GM18511 (cell line): ENCODE measurements around the gene VPS50.
A peak's percentile ranks its signal among the peaks of the same experiment; 100 is the strongest.

Source experiments
- ATAC-seq: cut with Tn5 transposase; IDR thresholded peaks from one replicate; pipeline ENCODE4 v1.9.1; 2021; ENCODE audit warnings: mild to moderate bottlenecking, moderate library complexity; ENCODE audit not compliant: unreplicated experiment

VPS50 gene

GRCh38 chr7:93231799-93232672 lies at the start of gene VPS50:
VPS50 (plus strand) TSS chr7:93232366; CDS start chr7:93232468, 102 bp downstream.
- peak; percentile 99 for ATAC-seq

GRCh38 chr7:93185303-93186027 lies 46.7 kb upstream of the VPS50 start:
- ATAC-seq, result no peak

- no peak for ATAC-seq
Observed at GRCh38 chr7:93188870-93189634, 43.1 kb upstream of the VPS50 start.

- no peak for ATAC-seq
Observed at GRCh38 chr7:93194386-93194785, 37.8 kb upstream of the VPS50 start.

DNA sequence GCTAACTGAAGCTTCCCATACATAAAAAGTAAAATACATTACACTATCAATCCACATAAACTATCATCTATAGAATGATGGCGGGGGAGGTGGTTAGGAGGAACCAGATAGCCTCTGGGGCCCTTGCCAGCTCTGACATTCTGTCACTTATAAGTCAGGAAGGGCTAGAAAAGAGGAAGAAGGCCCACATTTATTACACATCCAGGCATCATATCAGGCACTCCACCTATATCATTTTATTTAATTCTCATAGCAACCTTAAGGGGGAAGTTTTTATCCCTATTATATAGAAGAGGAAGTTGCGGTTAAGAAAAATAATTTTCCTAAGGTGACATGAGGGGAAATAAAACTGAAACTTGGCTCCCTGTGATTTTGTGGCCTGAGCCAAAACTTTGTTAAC lies 35.8 kb upstream of the VPS50 start:
- no peak for ATAC-seq

GRCh38 chr7:93198472-93198871 lies 33.7 kb upstream of the VPS50 start:
- no peak for ATAC-seq

- ATAC-seq, result no peak
Observed at GRCh38 chr7:93202594-93203250, 29.4 kb upstream of the VPS50 start.

DNA sequence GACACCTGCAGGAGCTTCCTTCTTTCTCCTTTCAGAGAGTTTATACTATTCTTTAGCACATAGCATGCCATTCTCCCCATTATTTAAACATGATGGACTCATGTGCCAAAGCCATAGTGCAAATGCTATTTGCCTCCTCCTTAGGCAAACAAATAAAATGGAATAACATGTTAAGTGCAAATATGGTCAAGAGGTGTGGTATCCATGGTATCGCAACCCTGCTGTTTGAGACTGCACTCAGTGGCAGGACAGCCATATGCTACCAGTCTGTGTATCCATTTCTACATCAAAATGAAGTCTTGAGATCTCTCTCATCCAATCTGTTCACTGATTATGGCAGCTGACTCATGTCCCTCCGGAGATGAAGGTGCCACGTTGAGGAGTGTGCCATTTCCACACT lies 28.7 kb upstream of the VPS50 start:
- no peak for ATAC-seq

DNA sequence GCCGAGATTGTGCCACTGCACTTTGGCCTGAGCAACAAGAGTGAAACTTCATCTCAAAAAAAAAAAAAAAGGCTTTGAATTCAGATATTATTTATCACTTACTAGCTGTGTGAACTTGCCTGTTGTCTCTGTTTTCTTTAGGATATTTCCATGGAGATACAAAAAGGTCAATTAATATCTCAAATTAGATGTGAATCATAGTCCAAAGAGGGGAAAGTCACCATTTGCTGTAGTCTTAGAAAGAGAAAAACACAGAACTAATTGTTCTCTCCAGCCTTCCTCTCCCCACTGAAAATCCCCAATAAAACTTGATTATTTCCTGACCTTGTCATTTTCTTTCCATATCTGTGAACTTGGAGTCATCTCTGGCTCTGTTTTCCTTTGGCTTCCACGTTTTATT lies 27.1 kb upstream of the VPS50 start:
- no peak for ATAC-seq

DNA sequence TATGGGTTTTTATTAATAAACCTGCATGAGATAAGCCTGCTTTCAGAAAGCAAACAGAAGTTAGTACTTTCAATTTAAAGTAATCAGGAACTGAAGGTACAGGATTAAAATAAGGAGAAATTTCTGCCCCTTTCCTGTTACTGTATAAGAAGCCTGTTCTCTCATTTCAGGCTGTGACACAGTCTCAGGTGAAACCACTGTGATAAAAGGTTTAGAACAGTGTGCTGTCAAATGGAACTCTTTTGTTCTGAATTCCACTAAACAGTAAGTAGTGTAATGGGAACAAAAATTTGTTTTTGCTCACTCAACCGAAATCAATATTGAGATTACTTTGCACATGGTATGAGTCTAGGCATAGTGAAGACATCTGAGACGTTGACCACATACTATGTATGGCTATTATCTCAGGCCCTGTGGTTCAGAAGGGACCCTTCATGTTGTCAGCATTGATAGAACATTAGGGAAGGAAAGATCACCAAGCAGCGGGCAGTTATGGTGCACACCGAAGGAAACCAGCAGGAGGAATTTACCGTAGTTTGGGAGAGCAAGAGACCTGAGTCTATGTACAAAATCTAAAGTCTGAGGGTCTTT lies 20.8 kb upstream of the VPS50 start:
- ATAC-seq, result no peak

DNA sequence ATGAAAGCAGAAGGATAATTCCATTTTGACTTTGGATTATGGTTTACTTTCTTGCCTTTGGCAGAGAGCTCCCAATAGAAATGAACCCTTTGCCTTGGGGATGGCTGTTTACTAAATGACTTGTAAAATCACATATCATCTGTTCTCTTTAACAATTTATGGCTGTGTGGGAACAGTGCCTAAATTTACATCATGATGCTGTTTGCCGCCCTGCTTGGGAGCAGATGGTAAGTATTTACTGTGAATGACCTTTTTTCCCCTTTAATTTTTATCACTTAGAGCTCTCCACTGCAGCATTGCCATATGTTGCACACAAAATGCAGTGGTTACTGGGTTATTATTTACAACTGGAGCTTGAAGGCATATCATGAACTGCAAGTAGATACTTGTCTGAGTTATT lies 19.3 kb upstream of the VPS50 start:
- no peak for ATAC-seq

GRCh38 chr7:93218997-93219827 lies 13.0 kb upstream of the VPS50 start:
- no peak for ATAC-seq

- ATAC-seq, result no peak
Observed at GRCh38 chr7:93219868-93220267, 12.3 kb upstream of the VPS50 start.

GRCh38 chr7:93226310-93226709 lies 5.9 kb upstream of the VPS50 start, which contains the start of gene HEPACAM2:
HEPACAM2 (minus strand) TSS chr7:93226469.
- ATAC-seq, result no peak

DNA sequence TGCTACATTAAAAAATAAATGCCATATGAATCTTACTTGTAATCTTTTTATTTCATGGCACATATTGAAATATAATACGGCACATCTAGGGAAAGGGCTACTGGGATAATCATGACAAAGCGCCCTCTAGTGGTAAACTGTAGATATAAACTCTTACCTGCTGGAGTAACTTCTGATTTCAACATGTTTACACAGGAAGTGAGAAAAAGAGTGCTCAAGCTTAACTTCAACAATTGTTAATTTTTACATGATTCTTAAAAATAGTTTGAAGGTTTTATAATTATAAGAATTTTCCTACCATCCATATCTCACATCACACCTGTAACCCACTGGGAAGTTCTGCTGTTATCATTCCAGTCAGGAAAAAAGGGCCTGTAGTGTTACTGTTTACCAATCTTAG lies 3.9 kb upstream of the VPS50 start:
- ATAC-seq, result peak; percentile 31

GRCh38 chr7:93231259-93231658 lies 907 bp upstream of the VPS50 start:
- no peak for ATAC-seq

DNA sequence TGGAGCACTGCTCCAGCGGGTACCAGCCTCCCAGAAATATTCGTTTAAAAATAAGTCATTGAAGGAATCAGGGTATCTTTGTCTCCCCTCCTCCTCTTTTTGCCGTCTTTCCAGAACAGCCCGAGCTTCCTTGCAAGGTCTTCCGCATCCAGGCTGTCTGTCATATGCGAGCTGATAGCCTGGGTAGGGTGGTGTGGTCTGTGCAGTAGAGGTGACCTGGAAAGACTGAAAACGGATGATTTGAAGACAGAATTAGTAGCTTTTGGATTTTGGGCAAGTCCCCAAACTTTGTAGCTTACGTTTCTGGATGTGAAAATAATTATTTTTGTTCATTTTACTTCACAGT lies 480 bp downstream of the VPS50 start:
- ATAC-seq, result peak; percentile 10

GRCh38 chr7:93235541-93235940 lies 3.4 kb downstream of the VPS50 start:
- no peak for ATAC-seq

- no peak for ATAC-seq
Observed at GRCh38 chr7:93238131-93238530, 6.0 kb downstream of the VPS50 start.

GRCh38 chr7:93238748-93239147 lies 6.6 kb downstream of the VPS50 start:
- peak; percentile 68 for ATAC-seq
